ENCODE data around the gene WSCD2. TPM values are rescaled to one million over a fixed set of nuclear protein-coding genes. Genes with fewer than 3 reads are reported as not detected.

Gene WSCD2
- total and polyA plus RNA-seq, 2 of the 4 experiments (the other 2 are of a cell fraction) = not detected

DNA sequence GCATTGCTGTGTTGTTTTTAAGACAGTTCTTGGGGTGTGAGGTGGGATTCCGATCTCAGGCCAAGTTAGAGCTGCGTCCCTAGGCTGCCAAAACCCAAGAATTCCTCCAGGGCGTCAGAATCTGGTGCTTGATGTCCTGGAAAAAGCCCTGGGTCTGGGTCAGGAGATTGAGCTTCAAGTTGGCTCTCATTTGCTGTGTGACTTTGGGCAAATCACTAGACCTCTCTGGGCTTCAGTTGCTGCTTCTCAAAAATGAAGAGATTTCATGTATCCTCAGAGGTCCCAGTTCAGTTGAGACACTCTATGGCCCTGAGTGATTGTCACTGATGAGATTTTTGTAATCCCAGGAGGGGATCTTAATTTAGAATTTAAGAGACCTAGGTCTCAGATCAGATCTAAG, 1.9 kb downstream of the WSCD2 start:
- H3K14ac ChIP-seq (replicated peaks; ENCODE audit: low read depth, low read length) = no peak overlapping the region
- no peak overlapping the region for H2BK120ac ChIP-seq (ENCODE audit: low read depth, low read length)
- H4K8ac ChIP-seq (ENCODE audit: low read depth in 2 of 2, low read length in 2 of 2) = no peak overlapping the region
- H3K4ac ChIP-seq (ENCODE audit: low read depth, low read length) = no peak overlapping the region
- H2BK20ac ChIP-seq (ENCODE audit: low read depth, low read length) = no peak overlapping the region
- no peaks in the 10 kb centered on the region for H4K20me1 ChIP-seq (ENCODE audit: insufficient read depth, low read length)
- no peak overlapping the region for H2BK5ac ChIP-seq (ENCODE audit: low read depth, low read length, poor library complexity, severe bottlenecking)
- no peak overlapping the region for H3K23ac ChIP-seq (ENCODE audit: low read depth, low read length)
- no peak overlapping the region for H2AK5ac ChIP-seq (ENCODE audit: low read depth, low read length)
- H3K9me3 ChIP-seq (ENCODE audit: control insufficient read depth, insufficient read depth, low read length) = no peaks in the 10 kb centered on the region
- H3K9me1 ChIP-seq (ENCODE audit: insufficient read depth, low read length) = no peaks in the 10 kb centered on the region
- H2AFZ ChIP-seq (replicated peaks; ENCODE audit: low read length, poor library complexity) = no peak overlapping the region
- ChIA-PET CTCF (no interaction called here), POLR2A (ENCODE audit: unreplicated experiment) (no interaction called here)
- H3K4me3 ChIP-seq (ENCODE audit: insufficient read depth, low read depth, low read length) = no peak overlapping the region
- ATAC-seq (ENCODE audit: low read depth) (no peak), DNase-seq (no peak)
- TF ChIP-seq, protein P1, sequence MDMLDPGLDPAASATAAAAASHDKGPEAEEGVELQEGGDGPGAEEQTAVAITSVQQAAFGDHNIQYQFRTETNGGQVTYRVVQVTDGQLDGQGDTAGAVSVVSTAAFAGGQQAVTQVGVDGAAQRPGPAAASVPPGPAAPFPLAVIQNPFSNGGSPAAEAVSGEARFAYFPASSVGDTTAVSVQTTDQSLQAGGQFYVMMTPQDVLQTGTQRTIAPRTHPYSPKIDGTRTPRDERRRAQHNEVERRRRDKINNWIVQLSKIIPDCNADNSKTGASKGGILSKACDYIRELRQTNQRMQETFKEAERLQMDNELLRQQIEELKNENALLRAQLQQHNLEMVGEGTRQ (IDR thresholded peaks at IDR 0.05; ENCODE audit: low read depth, low read length) = no peak
- TF ChIP-seq SMC3 (IDR thresholded peaks at IDR 0.05; ENCODE audit: low read depth, low read length) = no peak
- H4K91ac ChIP-seq (ENCODE audit: insufficient read depth, low read depth, low read length) = no peak overlapping the region
- H3K27ac ChIP-seq (ENCODE audit: insufficient read depth, low read length) = no peak overlapping the region
- H3K27me3 ChIP-seq (ENCODE audit: control insufficient read depth, insufficient read depth, low read length) = no peaks in the 10 kb centered on the region; the same call in 1 of the 2 replicates
- in situ Hi-C loops (cut with MboI; ENCODE audit: low sequenced_read_pairs) (no loop called here), dilution Hi-C loops (cut with HindIII; ENCODE audit: low sequenced_read_pairs, unreplicated experiment) (no loop called here), intact Hi-C loops (cut with micrococcal nuclease) (no loop called here)
- no peak overlapping the region for H4K5ac ChIP-seq (ENCODE audit: low read depth, low read length)
- 50% methylated on average over 3 of the region's 3 CpGs; no CpG with 5 or more reads in 1 of the 2 experiments for WGBS, 2 experiments (ENCODE audit: extremely low coverage in 2 of 2, insufficient read length in 1 of 2)
- H3K9ac ChIP-seq (ENCODE audit: low read depth, low read length) = no peak overlapping the region
- no peaks in the 10 kb centered on the region for H3K79me1 ChIP-seq (ENCODE audit: low read depth in 1 of 2, low read length in 2 of 2)
- H2AK9ac ChIP-seq (replicated peaks; ENCODE audit: low read depth, low read length, poor library complexity) = no peak overlapping the region
- no peaks in the 10 kb centered on the region for H3K4me1 ChIP-seq (ENCODE audit: control insufficient read depth, insufficient read depth, low read length)
- H3K56ac ChIP-seq (ENCODE audit: extremely low read depth, insufficient read depth, low read length) = no peak overlapping the region
- H3K18ac ChIP-seq (ENCODE audit: low read depth, low read length) = no peak overlapping the region
- H3K4me2 ChIP-seq (ENCODE audit: low read depth, low read length) = no peak overlapping the region
- no peak overlapping the region for H2BK15ac ChIP-seq (ENCODE audit: low read depth, low read length)
- no TSS peak for BruUV-seq (replicated peaks)
- no peaks in the 10 kb centered on the region for H3K36me3 ChIP-seq (ENCODE audit: control insufficient read depth, insufficient read depth, low read length)

Data from IMR-90 (cell line).